WERI-Rb-1 (cell line): ENCODE results near the gene KCNIP4.
A peak's percentile ranks its signal among the peaks of the same experiment; 100 is the strongest.

Experiments used
- DNase-seq: peaks from one replicate; pipeline ENCODE4 v3.0.0-alpha.2; 2020
- H3K27ac ChIP-seq: fragments of 250-450 bp; sonication (Bioruptor Pico); 2 replicates; pipeline ENCODE4 v1.5.1; 2020; ENCODE audit warnings: mild to moderate bottlenecking, moderate library complexity
- H3K27me3 ChIP-seq: fragments of 250-450 bp; sonication (Bioruptor Pico); 2 replicates; pipeline ENCODE4 v1.5.1; 2021; ENCODE audit warnings: mild to moderate bottlenecking, low read depth, moderate library complexity; ENCODE audit not compliant: insufficient read depth, severe bottlenecking
- H3K36me3 ChIP-seq: fragments of 250-450 bp; sonication (Bioruptor Pico); 2 replicates; pipeline ENCODE4 v1.5.1; 2020; ENCODE audit warnings: mild to moderate bottlenecking, moderate library complexity
- H3K4me3 ChIP-seq: 2 replicates; pipeline ENCODE4 v1.5.1; 2011; ENCODE audit warnings: low read depth, mild to moderate bottlenecking, control low read depth, low read length
- H3K9me3 ChIP-seq: fragments of 250-450 bp; sonication (Bioruptor Pico); 2 replicates; pipeline ENCODE4 v1.5.1; 2021; ENCODE audit warnings: mild to moderate bottlenecking, moderate library complexity; ENCODE audit not compliant: severe bottlenecking
- CTCF ChIP-seq: IDR thresholded peaks from 2 replicates; pipeline ENCODE4 v1.5.1; 2011; ENCODE audit warnings: low read depth, mild to moderate bottlenecking, control low read depth, inconsistent platforms, low read length

The KCNIP4 gene

GRCh38 chr4:21709031-21709430 is 239.5 kb downstream of the KCNIP4 start:
- DNase-seq = no peak
- Histone ChIP-seq H3K27ac (no peak overlapping the region), H3K36me3 (no peaks in the 10 kb centered on the region), H3K4me3 (no peak overlapping the region), H3K9me3 (no peaks in the 10 kb centered on the region), H3K27me3 (no peaks in the 10 kb centered on the region)
- TF ChIP-seq CTCF = no peak

GRCh38 chr4:21699446-21699845 is 249.1 kb downstream of the KCNIP4 start:
- H3K27ac ChIP-seq = no peak overlapping the region
- H3K36me3 ChIP-seq = no peaks in the 10 kb centered on the region
- no peaks in the 10 kb centered on the region for H3K27me3 ChIP-seq
- TF ChIP-seq CTCF = no peak
- no peak for DNase-seq
- H3K9me3 ChIP-seq = no peaks in the 10 kb centered on the region
- H3K4me3 ChIP-seq = no peak overlapping the region

- Histone ChIP-seq H3K27me3 (no peaks in the 10 kb centered on the region), H3K4me3 (no peak overlapping the region), H3K9me3 (no peaks in the 10 kb centered on the region), H3K27ac (no peak overlapping the region), H3K36me3 (no peaks in the 10 kb centered on the region)
- DNase-seq = peak; percentile 49
- no peak for TF ChIP-seq CTCF
Observed at GRCh38 chr4:21697583-21697982, 251.0 kb downstream of the KCNIP4 start.

GRCh38 chr4:21695141-21695540 is 253.4 kb downstream of the KCNIP4 start:
- no peaks in the 10 kb centered on the region for H3K9me3 ChIP-seq
- H3K27me3 ChIP-seq = no peaks in the 10 kb centered on the region
- no peak for TF ChIP-seq CTCF
- no peak for DNase-seq
- H3K27ac ChIP-seq = no peak overlapping the region
- H3K36me3 ChIP-seq = no peaks in the 10 kb centered on the region
- no peak overlapping the region for H3K4me3 ChIP-seq

GRCh38 chr4:21692241-21692640 is 256.3 kb downstream of the KCNIP4 start:
- no peak overlapping the region for H3K4me3 ChIP-seq
- DNase-seq = no peak
- H3K9me3 ChIP-seq = no peaks in the 10 kb centered on the region
- H3K36me3 ChIP-seq = no peaks in the 10 kb centered on the region
- H3K27ac ChIP-seq = no peak overlapping the region
- H3K27me3 ChIP-seq = no peaks in the 10 kb centered on the region
- TF ChIP-seq CTCF = no peak

- H3K27ac ChIP-seq = peak overlapping the region; percentile 41
- no peaks in the 10 kb centered on the region for H3K27me3 ChIP-seq
- peak; percentile 39 for DNase-seq
- no peak for TF ChIP-seq CTCF
- no peaks in the 10 kb centered on the region for H3K36me3 ChIP-seq
- no peaks in the 10 kb centered on the region for H3K9me3 ChIP-seq
- H3K4me3 ChIP-seq = no peak overlapping the region
Observed at GRCh38 chr4:21688596-21689265, 259.8 kb downstream of the KCNIP4 start.
